ENCODE data around the gene TMEM61. TPM values are rescaled to one million over a fixed set of nuclear protein-coding genes. Genes with fewer than 3 reads are reported as not detected.

The TMEM61 gene
- total and polyA plus RNA-seq, 2 donors (not counting 1 experiment from before 2014, with no cell fraction given), result not detected

DNA sequence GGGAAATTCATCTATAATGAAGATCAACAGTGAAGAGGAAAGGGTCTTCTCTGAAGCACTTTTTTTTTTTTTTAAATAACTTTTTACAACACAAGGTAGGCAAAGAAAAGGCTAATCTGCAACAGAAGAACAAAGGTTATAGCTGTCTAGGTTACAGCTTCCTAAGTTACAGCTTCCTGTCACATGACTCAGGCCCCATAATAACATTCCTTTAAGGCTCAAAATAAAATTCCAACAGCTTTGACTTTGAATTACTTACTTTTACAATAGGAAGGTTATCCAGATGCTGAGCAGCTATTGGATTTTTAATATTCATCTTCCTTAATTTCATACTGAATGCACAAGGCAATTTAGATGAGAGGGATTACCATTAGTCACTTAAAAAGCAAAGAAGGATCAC lies 40.4 kb upstream of the TMEM61 start:
- Histone ChIP-seq H3K4me3 (replicated peaks in 1 of 4; ENCODE audit: control extremely low read depth in 1 of 4, insufficient read depth in 1 of 4, low read depth in 3 of 4, low read length in 4 of 4) (no peak overlapping the region), H2AFZ (ENCODE audit: low read length) (no peak overlapping the region), H3K4me1 (ENCODE audit: control insufficient read depth, extremely low read depth, insufficient read depth, low read length) (peaks cover 5% of the 10 kb centered on the region), H3K36me3 (ENCODE audit: control insufficient read depth, insufficient read depth, low read length) (no peaks in the 10 kb centered on the region), H4K20me1 (ENCODE audit: control insufficient read depth, extremely low read depth, insufficient read depth, low read length) (no peaks in the 10 kb centered on the region), H3K27me3 (ENCODE audit: control insufficient read depth, insufficient read depth, low read length) (no peaks in the 10 kb centered on the region), H3K4me2 (ENCODE audit: extremely low read depth, insufficient read depth, low read length) (no peak overlapping the region), H3K27ac (ENCODE audit: insufficient read depth, low read length) (no peak overlapping the region), H3K79me2 (ENCODE audit: control insufficient read depth, insufficient read depth, low read length) (no peaks in the 10 kb centered on the region), H3K9me3 (ENCODE audit: control insufficient read depth, insufficient read depth, low read depth, low read length) (no peaks in the 10 kb centered on the region), H3K9ac (ENCODE audit: insufficient read depth, low read length) (no peak overlapping the region)
- peak in 1 of 2 donors; percentile 36 for DNase-seq (ENCODE audit: low read depth in 2 of 2)
- TF ChIP-seq EZH2 (IDR thresholded peaks at IDR 0.05; ENCODE audit: low read length, missing control alignments), result no peak
- TF ChIP-seq, protein P1, sequence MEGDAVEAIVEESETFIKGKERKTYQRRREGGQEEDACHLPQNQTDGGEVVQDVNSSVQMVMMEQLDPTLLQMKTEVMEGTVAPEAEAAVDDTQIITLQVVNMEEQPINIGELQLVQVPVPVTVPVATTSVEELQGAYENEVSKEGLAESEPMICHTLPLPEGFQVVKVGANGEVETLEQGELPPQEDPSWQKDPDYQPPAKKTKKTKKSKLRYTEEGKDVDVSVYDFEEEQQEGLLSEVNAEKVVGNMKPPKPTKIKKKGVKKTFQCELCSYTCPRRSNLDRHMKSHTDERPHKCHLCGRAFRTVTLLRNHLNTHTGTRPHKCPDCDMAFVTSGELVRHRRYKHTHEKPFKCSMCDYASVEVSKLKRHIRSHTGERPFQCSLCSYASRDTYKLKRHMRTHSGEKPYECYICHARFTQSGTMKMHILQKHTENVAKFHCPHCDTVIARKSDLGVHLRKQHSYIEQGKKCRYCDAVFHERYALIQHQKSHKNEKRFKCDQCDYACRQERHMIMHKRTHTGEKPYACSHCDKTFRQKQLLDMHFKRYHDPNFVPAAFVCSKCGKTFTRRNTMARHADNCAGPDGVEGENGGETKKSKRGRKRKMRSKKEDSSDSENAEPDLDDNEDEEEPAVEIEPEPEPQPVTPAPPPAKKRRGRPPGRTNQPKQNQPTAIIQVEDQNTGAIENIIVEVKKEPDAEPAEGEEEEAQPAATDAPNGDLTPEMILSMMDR (conservative IDR thresholded peaks at IDR 0.05 in 1 of 2, IDR thresholded peaks at IDR 0.05 in 1 of 2; ENCODE audit: low read depth in 1 of 2, low read length in 2 of 2), result no peak

DNA sequence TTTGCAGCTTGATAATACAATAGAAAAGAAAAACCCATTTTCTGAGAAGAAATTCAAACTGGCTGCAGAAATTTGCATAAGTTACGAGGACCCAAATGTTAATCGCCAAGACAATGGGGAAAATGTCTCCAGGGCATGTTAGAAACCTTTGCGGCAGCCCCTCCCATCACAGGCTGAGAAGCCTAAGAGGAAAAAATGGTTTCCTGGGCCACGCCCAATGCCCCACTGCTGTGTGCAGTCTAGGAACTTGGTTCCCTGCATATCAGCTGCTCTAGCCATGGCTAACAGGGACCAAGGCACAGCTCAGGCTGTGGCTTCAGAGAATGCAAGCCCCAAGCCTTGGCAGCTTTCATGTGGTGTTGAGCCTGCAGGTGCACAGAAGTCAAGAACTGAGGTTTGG lies 37.5 kb upstream of the TMEM61 start:
- Histone ChIP-seq H3K4me3 (replicated peaks in 1 of 4; ENCODE audit: control extremely low read depth in 1 of 4, insufficient read depth in 1 of 4, low read depth in 3 of 4, low read length in 4 of 4) (no peak overlapping the region), H3K4me2 (ENCODE audit: extremely low read depth, insufficient read depth, low read length) (no peak overlapping the region), H4K20me1 (ENCODE audit: control insufficient read depth, extremely low read depth, insufficient read depth, low read length) (no peaks in the 10 kb centered on the region), H3K27me3 (ENCODE audit: control insufficient read depth, insufficient read depth, low read length) (no peaks in the 10 kb centered on the region), H3K4me1 (ENCODE audit: control insufficient read depth, extremely low read depth, insufficient read depth, low read length) (no peaks in the 10 kb centered on the region), H3K79me2 (ENCODE audit: control insufficient read depth, insufficient read depth, low read length) (no peaks in the 10 kb centered on the region), H3K9me3 (ENCODE audit: control insufficient read depth, insufficient read depth, low read depth, low read length) (no peaks in the 10 kb centered on the region), H3K9ac (ENCODE audit: insufficient read depth, low read length) (no peak overlapping the region), H3K36me3 (ENCODE audit: control insufficient read depth, insufficient read depth, low read length) (no peaks in the 10 kb centered on the region), H2AFZ (ENCODE audit: low read length) (no peak overlapping the region), H3K27ac (ENCODE audit: insufficient read depth, low read length) (no peak overlapping the region)
- no peak for TF ChIP-seq EZH2 (IDR thresholded peaks at IDR 0.05; ENCODE audit: low read length, missing control alignments)
- TF ChIP-seq, protein P1 (conservative IDR thresholded peaks at IDR 0.05 in 1 of 2, IDR thresholded peaks at IDR 0.05 in 1 of 2; ENCODE audit: low read depth in 1 of 2, low read length in 2 of 2), result no peak
- DNase-seq (ENCODE audit: low read depth in 2 of 2), result no peak

DNA sequence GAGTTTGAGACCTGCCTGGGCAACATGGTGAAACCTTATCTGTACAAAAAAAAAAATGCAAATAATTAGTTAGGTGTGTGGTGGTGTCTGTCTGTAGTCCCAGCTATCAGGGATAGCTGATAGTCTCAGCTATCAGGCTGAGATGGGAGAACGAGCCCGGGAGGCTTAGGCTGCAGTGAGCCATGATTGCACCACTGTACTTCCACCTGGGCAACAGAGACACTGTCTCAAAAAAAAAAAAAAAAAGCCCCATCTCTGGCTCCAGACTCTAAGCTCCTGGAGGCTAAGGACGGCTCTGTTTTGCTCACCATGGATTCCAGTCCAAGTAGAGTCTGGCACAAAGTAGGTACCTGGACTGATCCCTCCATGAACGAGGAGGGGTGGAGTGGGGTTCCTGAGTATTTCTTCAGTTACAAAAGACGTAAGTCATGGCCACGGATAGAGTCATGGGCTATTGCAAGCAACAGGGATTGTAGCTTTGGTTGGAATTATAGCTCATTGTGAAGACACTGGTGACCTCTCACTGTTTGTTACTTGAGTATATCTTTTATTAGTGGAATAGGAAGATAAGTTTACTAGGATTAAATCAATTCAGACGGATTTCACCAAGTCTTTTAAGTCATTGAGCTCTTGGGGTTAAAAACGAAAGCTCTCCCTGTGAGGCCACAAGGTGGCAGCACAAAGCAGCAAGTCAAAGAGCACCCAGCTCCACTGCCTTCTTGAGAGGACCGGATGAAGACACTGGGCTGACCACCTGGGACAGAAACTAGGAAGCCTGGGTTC lies 35.6 kb upstream of the TMEM61 start:
- no peak overlapping the region for H3K4me3 ChIP-seq (replicated peaks in 1 of 4; ENCODE audit: control extremely low read depth in 1 of 4, insufficient read depth in 1 of 4, low read depth in 3 of 4, low read length in 4 of 4)
- H3K9ac ChIP-seq (ENCODE audit: insufficient read depth, low read length), result no peak overlapping the region
- H3K4me2 ChIP-seq (ENCODE audit: extremely low read depth, insufficient read depth, low read length), result peak overlapping the region; percentile 10
- no peaks in the 10 kb centered on the region for H3K4me1 ChIP-seq (ENCODE audit: control insufficient read depth, extremely low read depth, insufficient read depth, low read length)
- H3K27me3 ChIP-seq (ENCODE audit: control insufficient read depth, insufficient read depth, low read length), result no peaks in the 10 kb centered on the region
- TF ChIP-seq, protein P1 (conservative IDR thresholded peaks at IDR 0.05 in 1 of 2, IDR thresholded peaks at IDR 0.05 in 1 of 2; ENCODE audit: low read depth in 1 of 2, low read length in 2 of 2), result peak; percentile 74 to 91
- TF ChIP-seq EZH2 (IDR thresholded peaks at IDR 0.05; ENCODE audit: low read length, missing control alignments), result no peak
- no peak overlapping the region for H3K27ac ChIP-seq (ENCODE audit: insufficient read depth, low read length)
- no peaks in the 10 kb centered on the region for H3K9me3 ChIP-seq (ENCODE audit: control insufficient read depth, insufficient read depth, low read depth, low read length)
- H2AFZ ChIP-seq (ENCODE audit: low read length), result peak overlapping the region; percentile 12
- peak; percentile 71 to 87 for DNase-seq (ENCODE audit: low read depth in 2 of 2)
- H3K36me3 ChIP-seq (ENCODE audit: control insufficient read depth, insufficient read depth, low read length), result no peaks in the 10 kb centered on the region
- H4K20me1 ChIP-seq (ENCODE audit: control insufficient read depth, extremely low read depth, insufficient read depth, low read length), result no peaks in the 10 kb centered on the region
- H3K79me2 ChIP-seq (ENCODE audit: control insufficient read depth, insufficient read depth, low read length), result no peaks in the 10 kb centered on the region
